ENCODE results near the gene ACSL3.

DNA sequence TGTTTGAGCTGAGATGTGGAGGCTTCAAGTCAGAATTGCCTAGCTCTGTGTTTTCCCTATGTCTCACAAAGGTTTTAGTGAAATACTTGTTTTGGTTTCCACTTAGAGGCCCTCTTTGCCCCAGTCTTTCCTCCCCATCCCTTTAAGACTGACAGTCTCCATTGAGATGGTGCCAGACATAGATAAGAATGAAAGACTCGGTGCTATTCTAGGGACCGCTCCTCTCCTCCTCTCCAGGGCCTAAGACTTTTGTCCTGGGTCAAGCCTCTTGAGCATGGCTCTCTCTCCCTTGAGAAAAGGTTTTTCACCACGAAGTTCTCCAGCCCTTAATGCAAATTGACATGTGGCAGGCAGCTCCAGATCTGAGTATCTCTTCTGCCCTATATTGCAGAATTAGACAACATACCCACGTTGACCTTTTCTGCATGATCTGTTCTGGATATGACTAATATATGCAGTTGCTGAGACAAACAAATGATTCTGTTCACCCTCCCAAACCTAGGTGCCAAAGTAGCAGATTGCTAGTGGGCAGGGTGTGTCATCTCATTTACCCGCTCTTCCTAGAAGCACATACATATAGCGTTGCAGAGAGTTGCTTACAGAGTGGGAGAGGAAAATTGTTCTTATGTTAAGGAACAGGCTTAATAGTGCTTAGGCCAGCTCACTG, 47.5 kb upstream of the ACSL3 start:
- TF ChIP-seq, protein P1, sequence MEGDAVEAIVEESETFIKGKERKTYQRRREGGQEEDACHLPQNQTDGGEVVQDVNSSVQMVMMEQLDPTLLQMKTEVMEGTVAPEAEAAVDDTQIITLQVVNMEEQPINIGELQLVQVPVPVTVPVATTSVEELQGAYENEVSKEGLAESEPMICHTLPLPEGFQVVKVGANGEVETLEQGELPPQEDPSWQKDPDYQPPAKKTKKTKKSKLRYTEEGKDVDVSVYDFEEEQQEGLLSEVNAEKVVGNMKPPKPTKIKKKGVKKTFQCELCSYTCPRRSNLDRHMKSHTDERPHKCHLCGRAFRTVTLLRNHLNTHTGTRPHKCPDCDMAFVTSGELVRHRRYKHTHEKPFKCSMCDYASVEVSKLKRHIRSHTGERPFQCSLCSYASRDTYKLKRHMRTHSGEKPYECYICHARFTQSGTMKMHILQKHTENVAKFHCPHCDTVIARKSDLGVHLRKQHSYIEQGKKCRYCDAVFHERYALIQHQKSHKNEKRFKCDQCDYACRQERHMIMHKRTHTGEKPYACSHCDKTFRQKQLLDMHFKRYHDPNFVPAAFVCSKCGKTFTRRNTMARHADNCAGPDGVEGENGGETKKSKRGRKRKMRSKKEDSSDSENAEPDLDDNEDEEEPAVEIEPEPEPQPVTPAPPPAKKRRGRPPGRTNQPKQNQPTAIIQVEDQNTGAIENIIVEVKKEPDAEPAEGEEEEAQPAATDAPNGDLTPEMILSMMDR (IDR thresholded peaks at IDR 0.05), result no peak
- TF ChIP-seq POLR2A (IDR thresholded peaks at IDR 0.05; ENCODE audit: low read depth) (no peak), EP300 (IDR thresholded peaks at IDR 0.05) (no peak)
